IMR-90 (cell line): ENCODE measurements around the gene BARX1. TPM values are rescaled to one million over a fixed set of nuclear protein-coding genes. Genes with fewer than 3 reads are reported as not detected.

Experiments
- ATAC-seq: fragments of 200-7000 bp; cut with Tn5 transposase; 2 replicates; pipeline ENCODE4 v1.9.1; 2020; ENCODE audit warnings: low read depth, mild to moderate bottlenecking, moderate library complexity
- BruUV-seq: library from RNA; stranded (reverse); fragments of 400-500 nt; replicated peaks from 2 replicates; lab custom pipeline; 2021; lab: Mats Ljungman, UMichigan
- CTCF ChIA-PET: fragments of 300-600 bp; formaldehyde crosslinking; extraction: SDS; loops from one replicate; lab custom pipeline; 2021; ENCODE audit warnings: antibody characterized with exemption; lab: Yijun Ruan, JAX
- POLR2A ChIA-PET: fragments of 300-600 bp; sonication (Branson Sonifier 250); formaldehyde crosslinking; loops from one replicate; lab custom pipeline; 2022; ENCODE audit warnings: antibody characterized with exemption; ENCODE audit not compliant: unreplicated experiment; lab: Charles Lee
- DNase-seq: peaks from one replicate; pipeline ENCODE4 v3.0.0; 2013
- H2AFZ ChIP-seq: replicated peaks from 2 replicates; pipeline ENCODE3; 2013; ENCODE audit warnings: low read length, mild to moderate bottlenecking; ENCODE audit not compliant: poor library complexity
- H2AK5ac ChIP-seq: 2 replicates; pipeline ENCODE4 v1.6.1; 2013; ENCODE audit warnings: low read depth, low read length, inconsistent platforms
- H2AK9ac ChIP-seq: replicated peaks from 2 replicates; pipeline ENCODE3; 2013; ENCODE audit warnings: mild to moderate bottlenecking, low read depth, low read length, moderate library complexity; ENCODE audit not compliant: poor library complexity
- H2BK120ac ChIP-seq: 2 replicates; pipeline ENCODE4 v1.6.1; 2013; ENCODE audit warnings: low read depth, low read length, inconsistent platforms
- H2BK15ac ChIP-seq: 3 replicates; pipeline ENCODE4 v1.6.1; 2013; ENCODE audit warnings: low read depth, low read length, inconsistent platforms
- H2BK20ac ChIP-seq: 2 replicates; pipeline ENCODE4 v1.6.1; 2013; ENCODE audit warnings: low read depth, mild to moderate bottlenecking, inconsistent platforms, low read length, moderate library complexity
- H2BK5ac ChIP-seq: 2 replicates; pipeline ENCODE4 v1.6.1; 2013; ENCODE audit warnings: mild to moderate bottlenecking, low read depth, low read length, inconsistent platforms; ENCODE audit not compliant: poor library complexity, severe bottlenecking
- H3K14ac ChIP-seq: replicated peaks from 2 replicates; pipeline ENCODE4 v1.6.1; 2013; ENCODE audit warnings: low read depth, low read length, inconsistent platforms
- H3K18ac ChIP-seq: 2 replicates; pipeline ENCODE4 v1.6.1; 2013; ENCODE audit warnings: low read depth, low read length, control low read depth
- H3K23ac ChIP-seq: 2 replicates; pipeline ENCODE4 v1.6.1; 2013; ENCODE audit warnings: low read depth, low read length, inconsistent platforms
- H3K27ac ChIP-seq: 2 replicates; pipeline ENCODE4 v1.5.1; 2013; ENCODE audit warnings: mild to moderate bottlenecking, control low read depth, low read length; ENCODE audit not compliant: insufficient read depth
- H3K27me3 ChIP-seq: 2 replicates; pipeline ENCODE4 v1.6.1; 2013; ENCODE audit warnings: low read length; ENCODE audit not compliant: control insufficient read depth, insufficient read depth
- H3K36me3 ChIP-seq: 2 replicates; pipeline ENCODE4 v1.6.1; 2013; ENCODE audit warnings: low read length, mixed read lengths; ENCODE audit not compliant: control insufficient read depth, insufficient read depth
- H3K4ac ChIP-seq: 2 replicates; pipeline ENCODE4 v1.6.1; 2013; ENCODE audit warnings: low read depth, low read length, inconsistent platforms
- H3K4me1 ChIP-seq: 2 replicates; pipeline ENCODE4 v1.6.1; 2013; ENCODE audit warnings: low read length, mixed read lengths; ENCODE audit not compliant: control insufficient read depth, insufficient read depth
- H3K4me2 ChIP-seq: 2 replicates; pipeline ENCODE4 v1.6.1; 2013; ENCODE audit warnings: low read depth, mild to moderate bottlenecking, control low read depth, low read length, moderate library complexity
- H3K4me3 ChIP-seq: 2 replicates; pipeline ENCODE4 v1.5.1; 2013; ENCODE audit warnings: low read depth, mild to moderate bottlenecking, control low read depth, low read length, moderate library complexity; ENCODE audit not compliant: insufficient read depth
- H3K56ac ChIP-seq: 2 replicates; pipeline ENCODE4 v1.6.1; 2013; ENCODE audit warnings: low read length, inconsistent platforms; ENCODE audit not compliant: insufficient read depth; ENCODE audit errors: extremely low read depth
- H3K79me1 ChIP-seq, 2 experiments: 2 replicates each; pipeline ENCODE4 v1.6.1; 2013; ENCODE audit warnings: low read length in 2 of 2, inconsistent platforms in 1 of 2, low read depth in 1 of 2
- H3K9ac ChIP-seq: 2 replicates; pipeline ENCODE4 v1.6.1; 2013; ENCODE audit warnings: low read depth, low read length, control low read depth
- H3K9me1 ChIP-seq: 2 replicates; pipeline ENCODE4 v1.6.1; 2013; ENCODE audit warnings: low read length, inconsistent platforms; ENCODE audit not compliant: insufficient read depth
- H3K9me3 ChIP-seq: 2 replicates; pipeline ENCODE4 v1.6.1; 2013; ENCODE audit warnings: low read length; ENCODE audit not compliant: control insufficient read depth, insufficient read depth
- H4K20me1 ChIP-seq: 2 replicates; pipeline ENCODE4 v1.6.1; 2013; ENCODE audit warnings: low read length, inconsistent platforms; ENCODE audit not compliant: insufficient read depth
- H4K5ac ChIP-seq: 2 replicates; pipeline ENCODE4 v1.6.1; 2013; ENCODE audit warnings: mild to moderate bottlenecking, low read depth, low read length, control low read depth
- H4K8ac ChIP-seq, 2 experiments: 2 replicates each; pipeline ENCODE4 v1.6.1; 2013; ENCODE audit warnings: low read depth in 2 of 2, low read length in 2 of 2, control low read depth in 1 of 2, inconsistent platforms in 1 of 2
- H4K91ac ChIP-seq: 2 replicates; pipeline ENCODE4 v1.6.1; 2013; ENCODE audit warnings: low read depth, low read length, inconsistent platforms; ENCODE audit not compliant: insufficient read depth
- RAD21 ChIP-seq: IDR thresholded peaks from 2 replicates; pipeline ENCODE4 v1.6.1; 2012; ENCODE audit warnings: low read length, improper control_type of control experiment
- RFX5 ChIP-seq: IDR thresholded peaks from 2 replicates; pipeline ENCODE4 v1.8.0; 2012; ENCODE audit warnings: low read depth, mild to moderate bottlenecking, low read length, moderate library complexity
- dilution Hi-C: fragments of 300-500 bp; cut with HindIII; formaldehyde crosslinking; loops from one replicate; pipeline ENCODE4 v1.14.3; 2018; ENCODE audit warnings: low sequenced_read_pairs; ENCODE audit not compliant: unreplicated experiment
- in situ Hi-C: fragments of 300-500 bp; cut with MboI; formaldehyde crosslinking; loops from 3 replicates; pipeline ENCODE4 v1.14.3; 2019; ENCODE audit warnings: low sequenced_read_pairs, inconsistent platforms, mixed read lengths
- intact Hi-C: fragments of 100-400 bp; cut with micrococcal nuclease; formaldehyde crosslinking; loops from 2 replicates; pipeline ENCODE4 v1.10.0; 2022
- polyA plus RNA-seq, 3 experiments: library from polyadenylated mRNA; depleted of rRNA; stranded (reverse); fragments of >200 nt; gene quantifications; 2 replicates each; pipeline ENCODE4 v1.2.3, GENCODE V29; 2012; ENCODE audit warnings: low replicate concordance in 1 of 3
- total RNA-seq: library from RNA; depleted of rRNA; stranded (reverse); fragments of >200 nt; gene quantifications from 2 replicates; pipeline ENCODE4 v1.2.3, GENCODE V29; 2012

The BARX1 gene
- total and polyA plus RNA-seq, 2 of the 4 experiments (the other 2 are of a cell fraction): not detected

DNA sequence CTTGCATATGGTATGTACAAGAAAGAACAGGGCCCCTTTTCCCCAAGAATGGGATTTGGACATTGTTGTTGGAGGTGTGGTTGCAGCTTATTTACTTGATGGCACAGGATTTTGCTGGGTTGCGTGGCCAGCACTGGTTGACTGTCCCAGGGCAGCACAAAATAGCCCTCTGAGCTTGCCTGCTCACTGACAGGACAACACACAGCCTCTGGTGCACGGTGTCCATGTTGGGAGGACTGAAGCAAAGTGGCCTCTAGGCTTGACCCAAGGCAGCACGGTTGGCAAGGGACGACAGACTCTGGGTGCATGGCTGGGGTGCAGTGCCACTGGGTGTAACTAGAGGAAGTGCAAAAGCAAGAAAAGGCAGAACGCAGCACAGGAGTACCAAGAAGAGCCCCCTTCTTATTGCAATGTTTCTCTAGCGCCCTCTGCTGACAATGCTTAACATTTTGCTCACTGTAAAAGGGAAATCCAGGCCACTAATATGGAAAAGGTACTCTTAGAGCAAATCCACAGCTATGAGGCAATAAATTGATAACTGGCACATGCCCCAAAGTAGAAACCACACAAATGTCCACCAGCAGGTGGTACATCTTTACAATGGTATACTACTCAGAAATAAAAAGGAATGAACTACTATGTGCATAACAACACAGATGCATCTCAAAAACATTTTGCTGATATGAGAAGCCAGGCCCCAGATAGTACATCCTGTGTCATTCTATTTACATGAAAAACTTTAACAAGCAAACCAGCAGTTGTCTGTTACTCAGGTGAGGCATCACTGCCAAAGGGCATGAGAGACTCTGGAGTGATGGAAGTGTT lies 47.4 kb upstream of the BARX1 start (continued):
- TF ChIP-seq RFX5: no peak
- TF ChIP-seq RAD21: peak; percentile 46

GRCh38 chr9:93996863-93997262 lies 41.7 kb upstream of the BARX1 start:
- ChIA-PET POLR2A (no interaction called here), CTCF (no interaction called here)
- no peak overlapping the region for H3K27ac ChIP-seq
- H4K20me1 ChIP-seq: no peaks in the 10 kb centered on the region
- no peak overlapping the region for H4K91ac ChIP-seq
- H3K79me1 ChIP-seq: no peaks in the 10 kb centered on the region
- no peak overlapping the region for H2AK5ac ChIP-seq
- H2AFZ ChIP-seq: no peak overlapping the region
- intact Hi-C loops: no loop called here
- H2BK20ac ChIP-seq: no peak overlapping the region
- no peak overlapping the region for H3K18ac ChIP-seq
- no peaks in the 10 kb centered on the region for H3K9me1 ChIP-seq
- H2BK15ac ChIP-seq: no peak overlapping the region
- no peak overlapping the region for H3K9ac ChIP-seq
- in situ Hi-C loops: no loop called here
- H4K8ac ChIP-seq: no peak overlapping the region
- no peaks in the 10 kb centered on the region for H3K4me1 ChIP-seq
- H3K4me3 ChIP-seq: no peak overlapping the region
- H3K56ac ChIP-seq: no peak overlapping the region
- no peak for TF ChIP-seq RAD21
- no peaks in the 10 kb centered on the region for H3K36me3 ChIP-seq
- no peaks in the 10 kb centered on the region for H3K9me3 ChIP-seq
- dilution Hi-C loops: no loop called here
- H3K4ac ChIP-seq: no peak overlapping the region
- no TSS peak for BruUV-seq
- H3K4me2 ChIP-seq: no peak overlapping the region
- H4K5ac ChIP-seq: no peak overlapping the region
- H3K23ac ChIP-seq: no peak overlapping the region
- H3K27me3 ChIP-seq: 0 out of 2 replicates have a peak, but pooled peaks cover 1% of the 10 kb centered on the region
- H2AK9ac ChIP-seq: no peak overlapping the region
- no peak overlapping the region for H2BK5ac ChIP-seq
- DNase-seq (no peak), ATAC-seq (no peak)
- H3K14ac ChIP-seq: no peak overlapping the region
- H2BK120ac ChIP-seq: no peak overlapping the region
